Ramos (cell line): ENCODE data around the gene CHD2.

Experiments
- in situ Hi-C: fragments of 300-500 bp; cut with MboI; formaldehyde crosslinking; loops from one replicate; pipeline ENCODE4 v1.14.3; 2022; ENCODE audit warnings: low sequenced_read_pairs; ENCODE audit not compliant: unreplicated experiment

The CHD2 gene

DNA sequence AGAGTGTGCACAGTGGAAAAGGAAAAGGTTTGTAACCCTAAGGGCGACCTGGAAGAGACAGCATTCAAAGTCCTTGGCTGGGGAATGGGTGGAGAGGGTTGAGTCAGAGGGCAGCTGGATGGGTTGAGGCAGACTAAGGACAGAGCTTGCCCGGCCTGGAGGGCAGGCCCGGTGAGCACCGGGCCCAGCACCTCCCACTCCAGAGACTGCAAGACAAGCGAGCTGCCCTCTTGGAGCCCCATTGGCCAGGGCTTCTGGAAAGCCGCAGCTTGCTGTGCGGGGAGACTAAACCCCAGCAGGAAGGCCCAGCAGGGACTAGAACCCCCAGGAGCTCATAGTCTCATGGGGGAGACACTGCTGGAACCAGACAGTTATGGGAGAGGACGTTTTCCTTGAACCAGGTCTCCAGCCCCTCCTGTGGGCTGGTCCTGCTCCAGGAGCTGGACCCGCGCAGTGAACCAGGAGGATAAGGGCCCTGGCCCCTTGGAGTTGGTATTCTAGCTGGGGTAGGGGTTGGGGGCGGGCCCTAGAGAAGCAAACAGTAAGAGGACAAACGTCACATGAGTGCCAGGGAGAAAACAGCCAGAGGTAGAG, 129.8 kb downstream of the CHD2 start:
- in situ Hi-C loops = loop anchor here (25.0 kb wide), 1 partner anchor 243 kb away; no protein-coding TSS in a partner anchor

DNA sequence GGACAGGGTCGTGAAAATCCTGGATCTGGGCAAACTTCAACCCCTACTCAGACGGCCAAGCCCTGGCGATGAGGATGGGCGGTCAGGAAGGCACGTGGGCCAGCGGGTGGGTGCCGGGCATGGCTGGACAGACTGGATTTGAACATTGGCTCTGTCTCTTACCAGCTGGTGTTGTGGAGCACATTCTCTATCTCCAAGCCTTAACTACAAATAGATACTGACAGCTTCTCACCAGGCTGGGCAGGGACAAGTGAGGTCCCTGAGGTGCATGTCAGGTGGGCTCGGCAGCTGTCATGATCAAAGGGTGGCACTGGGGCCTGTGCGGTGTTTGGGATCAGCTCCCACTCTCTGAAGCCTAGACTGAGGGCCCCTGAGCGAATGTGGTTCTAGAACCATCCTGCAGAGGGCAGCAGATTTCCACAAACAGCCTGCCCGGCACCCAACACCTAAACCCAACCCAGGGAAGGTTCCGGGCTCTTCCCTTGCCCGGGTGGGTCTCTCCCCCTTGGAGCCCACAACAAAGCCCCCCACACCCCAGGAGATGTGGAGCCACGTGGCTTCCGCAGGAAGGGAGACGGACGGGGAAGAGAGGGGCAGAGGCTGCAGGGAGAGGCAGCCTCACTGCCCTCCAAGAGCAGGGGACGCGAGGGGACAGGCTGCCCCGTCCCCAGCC, 130.4 kb downstream of the CHD2 start:
- in situ Hi-C loops = loop anchor here (25.0 kb wide), 1 partner anchor 243 kb away; no protein-coding TSS in a partner anchor

DNA sequence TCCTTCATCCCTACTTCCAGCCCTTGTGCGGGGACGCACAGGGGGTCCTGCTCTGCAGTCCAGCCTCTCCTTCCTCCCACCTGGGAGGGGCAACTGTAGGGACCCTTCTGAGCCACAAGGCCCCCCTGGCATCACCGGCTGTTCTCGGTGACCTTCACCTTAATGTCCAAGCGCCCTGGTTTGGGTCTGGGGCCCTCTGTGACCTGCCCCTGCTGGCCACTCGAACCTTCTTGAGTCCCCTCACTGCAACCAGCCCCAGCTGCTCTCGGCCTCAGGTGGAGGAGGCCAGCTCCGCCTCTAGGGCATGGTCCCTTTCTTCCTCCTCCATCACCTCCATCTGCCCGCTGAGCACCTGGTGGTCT, 131.0 kb downstream of the CHD2 start:
- in situ Hi-C loops = loop anchor here (25.0 kb wide), 1 partner anchor 244 kb away; no protein-coding TSS in a partner anchor

DNA sequence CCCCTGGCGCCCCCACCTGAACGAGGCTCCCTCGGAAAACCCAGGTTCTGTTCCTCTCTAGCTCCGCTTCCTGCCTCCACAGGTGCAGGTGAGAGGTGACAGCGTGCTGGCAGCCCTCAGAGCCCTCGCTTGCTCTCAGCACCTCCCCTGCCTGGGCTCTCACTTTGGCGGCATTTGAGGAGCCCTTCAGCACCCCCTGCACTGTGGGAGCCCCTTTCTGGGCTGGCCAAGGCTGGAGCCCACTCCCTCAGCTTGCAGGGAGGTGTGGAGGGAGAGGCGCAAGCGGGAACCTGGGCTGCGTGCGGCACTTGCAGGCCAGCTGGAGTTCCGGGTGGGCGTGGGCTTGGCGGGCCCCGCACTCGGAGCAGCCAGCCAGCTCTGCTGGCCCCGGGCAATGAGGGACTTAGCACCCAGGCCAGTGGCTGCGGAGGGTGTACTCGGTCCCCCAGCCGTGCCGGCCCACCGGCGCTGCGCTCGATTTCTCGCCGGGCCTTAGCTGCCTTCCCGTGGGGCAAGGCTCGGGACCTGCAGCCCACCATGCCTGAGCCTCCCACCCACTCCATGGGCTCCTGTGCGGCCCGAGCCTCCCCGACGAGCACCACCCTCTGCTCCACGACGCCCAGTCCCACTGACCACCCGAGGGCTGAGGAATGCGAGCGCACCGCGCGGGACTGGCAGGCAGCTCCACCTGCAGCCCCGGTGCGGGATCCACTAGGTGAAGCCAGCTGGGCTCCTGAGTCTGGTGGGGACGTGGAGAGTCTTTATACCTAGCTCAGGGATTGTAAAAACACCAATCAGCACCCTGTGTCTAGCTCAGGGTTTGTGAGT, 131.6 kb downstream of the CHD2 start:
- in situ Hi-C loops = loop anchor here (25.0 kb wide), 1 partner anchor 244 kb away; no protein-coding TSS in a partner anchor

DNA sequence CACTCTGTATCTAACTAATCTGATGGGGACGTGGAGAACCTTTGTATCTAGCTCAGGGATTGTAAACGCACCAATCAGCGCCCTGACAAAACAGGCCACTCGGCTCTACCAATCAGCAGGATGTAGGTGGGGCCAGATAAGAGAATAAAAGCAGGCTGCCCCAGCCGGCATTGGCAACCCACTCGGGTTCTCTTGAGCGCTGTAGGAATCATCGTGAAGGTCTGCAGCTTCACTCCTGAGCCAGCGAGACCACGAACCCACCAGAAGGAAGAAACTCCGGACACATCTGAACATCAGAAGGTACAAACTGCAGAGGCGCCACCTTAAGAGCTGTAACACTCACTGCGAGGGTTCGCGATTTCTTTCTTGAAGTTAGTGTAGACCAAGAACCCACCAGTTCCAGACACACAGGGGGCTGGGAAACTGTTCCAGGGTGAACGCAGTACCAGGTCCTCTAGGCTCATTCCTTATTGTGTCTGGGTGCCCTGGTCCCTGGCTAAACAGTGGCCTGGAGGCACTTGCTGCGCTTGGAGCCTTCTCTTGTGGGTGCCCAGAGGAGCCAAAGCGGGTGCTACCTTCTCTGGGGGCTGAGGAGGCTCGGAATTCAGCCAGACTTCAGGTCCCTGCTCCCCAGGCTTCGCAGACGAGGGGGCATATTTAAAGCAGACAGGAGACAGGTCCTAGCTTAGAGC, 132.5 kb downstream of the CHD2 start:
- in situ Hi-C loops = loop anchor here (25.0 kb wide), 1 partner anchor 245 kb away; no protein-coding TSS in a partner anchor

DNA sequence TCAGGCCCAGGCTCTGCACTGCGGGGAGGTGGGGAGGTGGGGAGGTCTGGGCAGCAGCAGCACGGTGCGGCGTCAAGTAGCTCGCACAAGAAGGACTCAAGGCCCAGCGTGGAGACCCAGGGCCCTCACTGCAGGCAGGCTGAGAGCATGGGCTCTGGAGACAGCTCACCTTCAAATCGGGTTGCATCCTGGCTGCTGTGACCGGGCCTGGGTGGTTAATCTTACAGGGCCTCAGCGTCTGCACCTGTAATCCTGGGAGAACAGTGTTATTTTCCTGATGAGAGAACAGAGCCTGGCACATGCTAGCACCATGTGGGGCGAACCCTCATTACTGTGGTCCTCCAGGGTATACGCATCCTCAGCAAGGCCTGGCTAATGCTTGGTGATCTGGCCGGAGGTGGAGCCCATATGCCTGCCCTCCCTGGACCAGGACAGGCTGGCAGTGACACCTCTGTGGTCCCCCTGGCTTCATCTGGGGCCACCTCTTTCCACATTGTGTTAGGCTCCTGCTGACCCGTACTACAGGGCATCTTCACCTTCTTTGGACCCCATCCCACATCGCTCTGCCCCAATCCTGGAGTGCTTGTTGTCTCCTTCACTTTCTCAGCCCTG, 133.4 kb downstream of the CHD2 start:
- in situ Hi-C loops = loop anchor here (25.0 kb wide), 1 partner anchor 246 kb away; no protein-coding TSS in a partner anchor

DNA sequence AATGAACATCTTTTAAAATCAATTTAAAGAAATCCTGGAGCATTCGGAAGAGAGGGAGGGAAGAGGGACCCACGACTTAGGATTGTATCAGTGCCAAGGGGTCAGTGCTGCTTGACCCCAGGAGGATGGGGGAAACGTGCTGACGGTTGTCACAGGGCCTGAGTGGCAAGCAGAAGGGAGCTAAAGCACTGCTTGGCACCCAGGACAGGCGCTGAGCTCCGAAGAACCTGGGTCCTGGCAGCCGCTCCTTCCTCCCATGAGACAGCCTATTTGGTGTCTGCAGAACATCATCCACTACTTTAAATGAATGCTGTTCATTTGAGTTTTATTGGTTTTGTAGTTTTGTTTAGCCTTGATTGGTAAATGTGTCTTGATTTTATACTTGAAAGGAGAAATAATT, 134.4 kb downstream of the CHD2 start:
- in situ Hi-C loops = loop anchor here (25.0 kb wide), 1 partner anchor 247 kb away; no protein-coding TSS in a partner anchor

DNA sequence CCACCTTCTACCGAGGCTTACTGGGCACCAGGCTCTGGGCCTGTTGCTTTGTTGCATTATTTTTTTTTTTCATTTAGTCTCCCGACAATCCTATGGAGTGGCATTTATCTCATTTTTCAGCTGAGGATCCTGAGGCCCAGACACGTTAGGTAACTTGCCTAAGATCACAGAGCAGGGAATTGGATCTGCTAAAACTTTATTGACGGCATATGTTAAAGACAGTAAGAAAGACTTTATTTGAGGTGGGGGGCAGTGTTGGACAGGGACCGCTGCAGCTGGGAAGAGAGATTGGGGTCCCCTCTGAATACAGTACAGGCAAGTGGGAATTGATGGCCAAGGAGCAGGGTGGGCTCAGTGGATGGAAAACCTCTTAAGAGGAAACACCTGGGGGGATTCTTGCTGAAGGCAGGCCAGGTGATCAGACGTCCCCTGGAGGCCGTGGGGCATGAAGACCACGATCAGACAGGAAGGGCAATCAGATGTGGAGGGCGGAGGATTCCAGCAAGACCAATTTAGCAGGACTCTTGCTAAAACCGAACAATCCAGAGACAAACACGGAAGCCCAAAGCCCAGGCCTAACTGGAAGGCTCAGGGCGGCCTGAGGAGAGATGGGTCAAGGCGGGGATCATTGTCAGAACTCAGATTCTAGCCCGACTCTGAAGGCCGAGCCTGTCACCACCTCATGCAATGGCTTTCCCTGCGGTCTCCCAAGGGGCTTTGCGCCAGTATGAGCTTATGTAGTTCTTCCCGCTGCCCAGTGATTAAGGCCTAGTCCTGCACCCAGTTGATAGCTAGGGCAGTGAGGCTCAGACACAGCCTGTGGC, 135.2 kb downstream of the CHD2 start:
- in situ Hi-C loops = loop anchor here (25.0 kb wide), 1 partner anchor 248 kb away; no protein-coding TSS in a partner anchor

DNA sequence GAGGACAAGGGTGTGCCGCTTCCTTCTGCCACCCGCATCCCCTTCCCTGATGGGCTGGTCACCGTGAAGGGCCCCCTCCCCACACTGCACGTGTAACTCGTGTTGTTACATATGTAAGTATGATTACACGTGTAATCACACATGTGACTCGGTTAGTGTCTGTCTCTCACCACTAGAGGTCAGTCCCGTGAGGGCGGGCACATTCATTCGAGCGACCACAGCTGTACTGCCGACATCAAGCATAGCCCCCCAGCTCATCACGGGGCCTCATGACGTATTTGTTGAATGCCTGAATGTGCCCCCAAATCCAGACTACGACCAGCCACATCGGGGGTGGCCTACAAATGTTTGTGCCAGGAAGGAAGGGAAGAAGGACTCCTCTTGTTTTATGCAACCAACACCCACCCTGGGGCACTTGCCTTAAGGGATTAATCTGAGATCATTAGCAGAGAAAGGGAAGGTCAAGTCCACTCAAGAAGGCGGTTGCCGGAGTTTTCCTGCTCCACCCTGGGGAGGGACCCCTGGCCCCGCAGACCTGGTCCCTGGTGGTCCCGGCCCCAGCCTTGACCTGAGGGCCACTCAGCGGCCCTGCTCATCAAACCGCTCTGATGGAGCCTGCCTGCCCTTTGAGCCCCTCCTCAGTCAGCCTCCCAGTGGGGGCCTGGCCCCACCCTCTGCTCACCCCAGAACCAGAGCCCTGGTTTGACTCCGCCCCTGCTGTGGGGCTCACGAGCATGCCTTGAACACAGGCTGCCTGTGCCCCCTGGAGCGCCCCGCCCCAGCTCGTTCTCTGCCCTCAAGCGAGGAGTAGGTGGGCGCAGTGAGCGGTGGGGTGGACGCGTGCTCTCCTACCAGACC, 136.1 kb downstream of the CHD2 start:
- in situ Hi-C loops = loop anchor here (25.0 kb wide), 1 partner anchor 249 kb away; no protein-coding TSS in a partner anchor

DNA sequence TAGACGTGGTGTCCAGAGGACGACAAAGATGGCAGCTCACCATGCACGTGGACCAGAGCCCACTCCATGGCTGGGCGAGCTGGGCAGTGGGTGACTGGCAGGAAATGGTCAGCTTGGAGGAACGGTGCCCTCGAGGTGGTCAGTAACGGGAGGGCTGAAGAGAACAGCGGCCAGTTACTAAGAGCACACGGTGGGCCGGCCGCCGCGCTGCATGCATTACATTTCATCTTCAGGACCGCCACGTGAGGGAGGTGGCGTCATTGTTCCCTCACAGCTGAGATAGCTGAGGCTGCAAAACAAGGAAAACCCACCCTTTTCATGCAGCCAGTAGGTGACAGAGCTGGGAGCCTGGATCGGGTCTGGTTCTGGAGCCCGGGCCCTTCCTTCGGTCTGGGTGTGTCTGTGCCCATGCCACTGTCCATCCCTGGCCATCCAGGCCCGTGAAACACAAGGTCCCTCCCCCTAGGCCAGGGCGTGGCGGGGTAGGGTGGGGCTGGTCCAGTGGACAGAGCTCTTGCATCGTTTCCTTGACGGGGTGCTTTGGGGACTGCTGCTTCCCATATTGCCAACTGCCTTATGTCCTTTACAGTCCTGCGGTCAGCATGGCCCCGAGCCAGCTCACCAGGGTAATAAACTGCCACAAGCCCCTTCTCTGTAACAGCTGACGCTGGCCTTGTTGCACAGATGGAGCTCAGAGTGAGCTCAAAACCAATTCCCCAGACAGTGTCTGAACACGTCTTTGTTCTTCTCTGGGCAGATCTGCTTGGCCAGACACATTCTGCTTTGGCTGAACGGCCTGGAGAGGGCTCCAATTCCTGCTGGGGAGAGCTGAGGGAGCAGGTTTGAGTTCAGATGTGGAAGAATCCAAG, 137.1 kb downstream of the CHD2 start:
- in situ Hi-C loops = loop anchor here (25.0 kb wide), 1 partner anchor 250 kb away; no protein-coding TSS in a partner anchor

DNA sequence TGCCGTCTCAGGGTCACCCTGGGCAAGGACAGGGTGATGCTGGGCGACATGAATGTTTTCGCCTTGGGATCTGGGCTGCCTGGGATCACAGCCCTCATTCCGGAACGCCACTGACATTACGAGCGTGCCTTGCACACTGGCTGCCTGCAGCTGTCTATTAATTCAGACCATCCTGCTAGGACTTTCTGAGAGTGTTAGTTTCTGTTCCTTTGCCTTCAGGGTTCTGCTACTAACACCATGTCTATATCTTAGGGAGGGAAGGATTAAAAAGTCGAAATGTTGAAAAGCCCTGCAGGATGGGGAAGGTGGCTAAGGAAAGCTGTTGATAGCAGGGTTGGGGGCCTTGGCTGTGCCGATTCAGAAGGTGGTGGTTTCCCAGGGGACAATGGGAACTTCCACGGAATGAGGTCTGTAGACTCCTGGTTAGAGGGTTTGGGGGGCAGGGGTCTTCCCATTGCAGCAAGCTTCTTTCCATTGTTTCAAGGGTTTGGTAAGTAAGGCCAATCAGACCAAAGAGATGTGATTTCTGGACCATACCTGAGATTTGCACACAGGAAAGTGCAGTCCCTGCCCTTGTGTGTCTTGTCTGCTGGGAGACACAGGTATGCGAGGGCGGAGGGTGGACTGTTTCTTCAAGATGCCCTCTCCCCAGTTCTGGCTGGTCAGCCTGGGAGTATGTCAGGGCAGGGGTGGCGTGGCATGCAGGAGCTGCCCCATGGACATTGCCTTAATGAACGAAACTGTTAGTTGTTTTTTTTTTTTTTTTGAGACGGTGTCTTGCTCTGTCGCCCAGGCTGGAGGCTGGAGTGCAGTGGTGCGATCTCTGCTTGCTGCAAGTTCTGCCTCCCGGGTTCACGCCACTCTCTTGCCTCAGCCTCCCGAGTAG, 137.9 kb downstream of the CHD2 start:
- in situ Hi-C loops = loop anchor here (25.0 kb wide), 1 partner anchor 251 kb away; no protein-coding TSS in a partner anchor

DNA sequence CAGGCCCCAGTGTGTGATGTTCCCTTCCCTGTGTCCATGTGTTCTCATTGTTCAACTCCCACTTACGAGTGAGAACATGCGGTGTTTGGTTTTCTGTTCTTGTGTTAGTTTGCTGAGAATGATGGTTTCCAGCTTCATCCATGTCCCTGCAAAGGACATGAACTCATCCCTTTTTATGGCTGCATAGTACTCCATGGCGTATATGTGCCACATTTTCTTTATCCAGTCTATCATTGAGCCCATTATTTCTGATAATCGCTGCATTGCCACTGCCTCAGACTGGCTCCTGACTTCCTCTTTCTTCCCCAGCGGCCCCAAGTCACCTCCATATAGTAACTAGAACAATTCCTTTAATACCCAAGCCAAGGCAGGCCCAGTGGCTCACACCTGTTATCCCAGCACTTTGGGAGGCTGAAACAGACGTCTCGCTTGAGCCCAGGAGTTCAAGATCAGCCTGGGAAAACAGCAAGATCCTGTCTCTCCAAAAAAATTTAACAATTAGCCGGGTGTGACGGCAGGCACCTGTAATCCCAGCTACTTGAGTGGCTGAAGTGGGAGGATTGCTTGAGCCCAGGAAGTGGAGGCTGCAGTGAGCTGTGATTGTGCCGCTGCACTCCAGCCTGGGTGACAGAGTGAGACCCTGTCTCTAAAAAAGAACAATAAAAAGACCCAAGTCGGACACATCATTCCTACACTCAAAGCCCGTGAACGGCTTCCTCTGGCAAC, 139.6 kb downstream of the CHD2 start:
- in situ Hi-C loops = loop anchor here (25.0 kb wide), 1 partner anchor 252 kb away; no protein-coding TSS in a partner anchor

DNA sequence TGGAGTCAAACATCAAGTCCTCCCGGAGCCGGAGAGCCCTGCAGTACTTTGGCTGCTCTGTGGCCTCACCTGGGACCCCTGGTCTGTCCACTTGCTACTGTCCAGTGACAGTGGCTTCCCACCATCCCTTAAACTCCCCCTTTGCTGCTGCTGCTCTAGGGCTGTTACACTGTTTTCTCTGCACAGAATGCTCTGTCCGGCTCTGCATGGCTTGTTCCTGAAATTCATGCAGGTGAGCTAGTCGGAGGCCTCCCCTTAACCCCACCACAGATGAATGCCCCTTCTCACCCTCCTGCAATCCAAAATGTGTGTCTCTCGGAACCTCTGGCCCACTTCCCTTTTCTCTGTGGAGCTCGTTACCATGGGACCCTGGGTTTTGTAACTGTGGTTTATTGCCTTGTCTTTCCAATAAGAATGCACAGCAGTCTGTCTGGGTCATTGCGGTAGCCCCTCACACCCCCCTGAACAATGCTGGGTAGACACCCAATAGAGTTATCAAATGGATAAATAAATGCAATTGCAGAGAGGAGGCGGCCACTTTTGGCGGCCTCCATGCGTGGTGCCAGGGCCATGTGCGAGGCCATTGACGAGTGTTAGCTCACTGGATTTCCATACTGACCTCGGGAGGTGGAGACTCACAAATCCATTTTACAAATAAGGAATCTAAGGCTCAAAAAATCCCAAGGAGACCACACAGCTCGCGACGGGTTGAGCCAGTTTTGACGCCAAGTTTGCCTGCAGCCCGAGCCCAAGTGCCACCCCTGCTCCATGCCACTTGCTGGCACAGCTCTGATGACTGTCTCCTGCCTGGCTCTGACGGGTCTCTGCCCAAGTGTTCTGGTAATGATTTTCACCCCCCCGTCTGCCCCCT, 140.4 kb downstream of the CHD2 start:
- in situ Hi-C loops = loop anchor here (25.0 kb wide), 1 partner anchor 253 kb away; no protein-coding TSS in a partner anchor

DNA sequence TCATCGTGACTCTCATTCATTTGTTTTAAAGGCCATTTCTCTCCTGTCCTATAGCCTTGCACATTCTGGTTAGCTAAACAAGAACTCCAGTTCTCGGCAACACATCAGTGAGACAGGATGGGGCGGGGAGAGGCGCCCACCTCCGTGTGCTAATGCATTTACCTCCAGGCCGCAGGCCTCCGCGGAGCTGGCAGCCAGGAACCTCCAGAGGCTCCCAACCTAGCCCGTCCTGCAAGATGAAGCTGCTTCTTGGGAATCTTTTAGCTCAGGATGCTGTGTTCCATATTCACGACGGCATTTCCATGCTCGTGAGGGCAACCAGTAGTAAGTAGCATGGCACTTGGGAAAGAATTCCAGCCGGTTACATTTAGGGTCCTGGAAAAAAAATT, 141.0 kb downstream of the CHD2 start:
- in situ Hi-C loops = loop anchor here (25.0 kb wide), 1 partner anchor 254 kb away; no protein-coding TSS in a partner anchor
